Smooth muscle cell of the brain vasculature (primary cell): ENCODE results near the gene MAG.

Experiments
- DNase-seq: peaks from one replicate; pipeline ENCODE4 v3.0.0-alpha.2; 2012; ENCODE audit warnings: low read depth, low spot score

The MAG gene, protein sequence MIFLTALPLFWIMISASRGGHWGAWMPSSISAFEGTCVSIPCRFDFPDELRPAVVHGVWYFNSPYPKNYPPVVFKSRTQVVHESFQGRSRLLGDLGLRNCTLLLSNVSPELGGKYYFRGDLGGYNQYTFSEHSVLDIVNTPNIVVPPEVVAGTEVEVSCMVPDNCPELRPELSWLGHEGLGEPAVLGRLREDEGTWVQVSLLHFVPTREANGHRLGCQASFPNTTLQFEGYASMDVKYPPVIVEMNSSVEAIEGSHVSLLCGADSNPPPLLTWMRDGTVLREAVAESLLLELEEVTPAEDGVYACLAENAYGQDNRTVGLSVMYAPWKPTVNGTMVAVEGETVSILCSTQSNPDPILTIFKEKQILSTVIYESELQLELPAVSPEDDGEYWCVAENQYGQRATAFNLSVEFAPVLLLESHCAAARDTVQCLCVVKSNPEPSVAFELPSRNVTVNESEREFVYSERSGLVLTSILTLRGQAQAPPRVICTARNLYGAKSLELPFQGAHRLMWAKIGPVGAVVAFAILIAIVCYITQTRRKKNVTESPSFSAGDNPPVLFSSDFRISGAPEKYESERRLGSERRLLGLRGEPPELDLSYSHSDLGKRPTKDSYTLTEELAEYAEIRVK

DNA sequence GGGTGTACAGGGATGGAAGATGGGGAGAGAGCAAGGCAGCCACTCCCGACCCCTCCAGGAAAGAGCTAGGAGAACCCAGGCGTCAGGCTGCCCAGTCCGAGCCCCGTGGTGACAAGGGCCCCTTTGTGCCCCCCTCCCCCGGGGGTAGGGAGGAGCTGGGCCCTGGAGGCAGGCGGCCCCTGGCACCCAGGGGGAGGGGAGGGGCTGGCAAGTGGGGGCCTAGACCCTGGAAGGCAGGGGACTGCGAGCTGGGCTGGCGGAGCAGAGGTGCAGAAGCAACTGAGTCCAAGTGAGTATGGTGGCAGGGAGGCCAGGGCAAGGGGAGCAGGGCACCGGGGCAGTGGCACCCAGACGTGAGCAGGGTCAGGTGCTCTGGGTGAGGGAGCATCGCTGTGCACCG, at the start of gene MAG:
Gene MAG, plus strand, starts transcription at position 246 of the 400 bp plus-strand sequence. CDS start 3,248 bp downstream, outside the sequence.
- no peak for DNase-seq

DNA sequence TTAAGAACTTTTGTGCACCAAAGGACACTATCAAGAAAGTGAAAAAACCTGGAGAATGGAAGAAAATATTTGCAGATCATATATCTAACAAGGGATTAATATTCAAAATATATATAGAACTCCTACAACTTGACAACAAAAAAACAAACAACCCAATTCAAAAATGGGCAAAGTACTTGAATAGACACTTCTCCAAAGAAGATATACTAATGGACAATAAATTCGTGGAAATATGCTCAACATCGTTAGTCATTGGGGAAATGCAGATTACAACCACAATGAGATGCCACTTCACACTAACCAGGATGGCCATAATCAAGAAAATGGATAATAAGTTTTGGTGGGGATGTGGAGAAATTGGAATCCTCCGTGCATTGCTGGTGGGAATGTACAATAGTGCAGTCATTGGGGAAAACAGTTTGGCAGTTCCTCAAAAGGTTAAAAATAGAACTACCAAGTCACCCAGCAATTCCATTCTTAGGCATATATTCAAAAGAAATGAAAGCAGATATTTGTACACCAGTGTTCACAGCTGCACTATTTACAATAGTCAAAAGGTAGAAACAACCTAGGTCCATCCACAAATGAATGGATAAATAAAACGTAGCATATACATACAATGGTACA, 45.4 kb upstream of the MAG start:
- DNase-seq = no peak

DNA sequence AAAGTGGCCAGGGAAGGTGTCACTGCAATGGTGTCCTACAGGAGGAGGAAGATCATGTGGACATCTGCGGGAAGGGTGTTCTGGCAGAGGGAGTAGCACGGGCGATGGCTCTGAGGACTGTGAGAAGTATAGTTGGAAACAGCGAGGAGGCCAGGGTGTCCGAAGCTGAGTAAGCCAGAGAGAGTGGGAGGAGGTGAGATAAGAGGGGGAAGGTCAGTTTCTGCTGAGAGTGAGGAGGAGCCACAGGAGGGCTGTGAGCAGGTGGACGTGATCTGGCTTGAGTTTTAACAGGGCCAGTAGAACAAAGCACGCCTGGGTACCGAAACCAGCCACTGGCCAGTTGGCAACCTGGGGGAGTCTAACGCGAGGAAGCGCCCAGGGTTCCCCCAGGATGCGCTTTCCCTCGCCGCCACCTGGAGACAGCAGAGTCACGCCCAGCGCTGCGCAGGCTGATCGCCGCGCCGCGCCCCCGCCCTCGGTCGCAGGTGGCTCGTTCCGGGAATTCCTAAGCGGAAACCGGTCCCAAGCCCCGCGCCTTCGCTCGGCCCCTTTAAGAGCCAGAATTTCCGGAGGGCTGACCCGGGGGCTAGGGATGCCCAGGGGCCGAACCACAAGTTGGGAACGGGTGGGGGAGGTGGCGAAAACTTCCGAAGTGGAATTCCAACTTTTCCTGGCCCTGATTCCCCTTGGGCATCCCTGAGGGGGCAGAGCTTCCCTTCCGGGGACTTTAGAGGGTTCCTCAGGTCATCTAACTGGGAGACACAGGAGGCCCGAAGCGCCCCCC, 44.2 kb upstream of the MAG start:
- DNase-seq = no peak

DNA sequence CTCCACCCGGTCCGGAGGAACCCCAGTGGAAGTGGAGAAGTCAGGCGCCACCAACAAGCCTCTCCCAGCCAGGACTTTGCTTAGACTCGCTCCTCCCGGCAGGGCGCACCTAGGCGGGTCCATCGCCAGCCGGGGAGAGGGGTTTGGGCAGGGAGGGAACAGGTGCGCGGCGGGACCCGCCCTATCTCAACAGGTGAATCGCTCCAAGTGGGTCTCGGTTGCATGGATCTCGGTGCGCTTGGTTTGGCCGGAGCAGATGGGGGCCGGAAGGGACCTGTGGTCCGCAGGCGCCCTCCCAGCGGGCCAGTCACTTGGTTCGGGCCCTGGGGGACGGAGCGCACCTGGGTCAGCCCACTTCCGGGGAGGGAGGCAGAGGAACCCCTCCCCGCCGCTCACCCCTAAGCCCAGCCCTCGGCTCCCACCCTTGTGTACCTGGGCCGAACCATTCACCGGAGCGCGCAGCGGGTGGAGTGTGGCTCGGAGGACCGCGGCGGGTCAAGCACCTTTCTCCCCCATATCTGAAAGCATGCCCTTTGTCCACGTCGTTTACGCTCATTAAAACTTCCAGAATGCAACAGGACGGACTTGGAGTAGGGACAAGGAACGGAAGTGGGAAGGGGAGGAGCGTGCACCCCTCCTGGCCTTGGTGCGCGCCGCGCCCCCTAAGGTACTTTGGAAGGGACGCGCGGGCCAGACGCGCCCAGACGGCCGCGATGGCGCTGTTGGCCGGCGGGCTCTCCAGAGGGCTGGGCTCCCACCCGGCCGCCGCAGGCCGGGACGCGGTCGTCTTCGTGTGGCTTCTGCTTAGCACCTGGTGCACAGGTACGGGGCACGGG, 43.4 kb upstream of the MAG start, which contains the start of gene LSR:
Gene LSR, plus strand, starts transcription at position 693 of the 836 bp plus-strand sequence. Its CDS starts 21 bp downstream, at position 714.
- no peak for DNase-seq

DNA sequence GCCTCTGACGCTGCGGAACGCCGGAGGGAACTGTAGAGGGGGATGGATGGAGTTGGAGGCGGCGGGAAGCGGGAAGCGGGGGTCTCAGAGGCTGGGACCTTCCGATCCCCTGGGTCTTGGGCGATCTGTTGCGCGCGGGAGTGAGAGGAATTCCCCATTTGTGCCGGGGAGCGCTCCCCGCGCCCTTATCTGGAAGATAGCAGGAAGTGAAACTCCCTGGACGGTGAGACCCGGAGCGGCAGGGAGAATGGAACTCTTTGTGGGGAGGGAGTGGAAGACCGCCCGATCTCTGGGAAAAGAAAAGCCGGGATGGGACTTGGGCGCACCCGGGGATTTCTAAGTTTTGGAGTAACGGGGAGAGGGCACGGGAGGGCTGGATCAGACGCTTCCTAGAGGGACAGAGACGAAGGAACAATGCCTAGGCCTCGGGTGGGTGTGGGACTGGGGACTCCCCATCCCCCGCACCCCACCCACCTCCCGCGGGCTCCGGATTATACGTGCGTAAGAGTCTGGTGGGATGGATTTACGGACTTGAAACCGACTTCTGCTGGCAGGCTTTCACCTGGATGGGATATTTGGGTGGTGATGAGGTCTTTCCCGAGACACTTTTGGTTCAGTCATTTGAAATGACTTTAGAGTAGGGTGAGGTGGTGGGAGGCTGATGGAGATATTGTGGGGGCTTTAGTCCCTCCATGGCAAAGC, 42.7 kb upstream of the MAG start:
- DNase-seq = no peak

DNA sequence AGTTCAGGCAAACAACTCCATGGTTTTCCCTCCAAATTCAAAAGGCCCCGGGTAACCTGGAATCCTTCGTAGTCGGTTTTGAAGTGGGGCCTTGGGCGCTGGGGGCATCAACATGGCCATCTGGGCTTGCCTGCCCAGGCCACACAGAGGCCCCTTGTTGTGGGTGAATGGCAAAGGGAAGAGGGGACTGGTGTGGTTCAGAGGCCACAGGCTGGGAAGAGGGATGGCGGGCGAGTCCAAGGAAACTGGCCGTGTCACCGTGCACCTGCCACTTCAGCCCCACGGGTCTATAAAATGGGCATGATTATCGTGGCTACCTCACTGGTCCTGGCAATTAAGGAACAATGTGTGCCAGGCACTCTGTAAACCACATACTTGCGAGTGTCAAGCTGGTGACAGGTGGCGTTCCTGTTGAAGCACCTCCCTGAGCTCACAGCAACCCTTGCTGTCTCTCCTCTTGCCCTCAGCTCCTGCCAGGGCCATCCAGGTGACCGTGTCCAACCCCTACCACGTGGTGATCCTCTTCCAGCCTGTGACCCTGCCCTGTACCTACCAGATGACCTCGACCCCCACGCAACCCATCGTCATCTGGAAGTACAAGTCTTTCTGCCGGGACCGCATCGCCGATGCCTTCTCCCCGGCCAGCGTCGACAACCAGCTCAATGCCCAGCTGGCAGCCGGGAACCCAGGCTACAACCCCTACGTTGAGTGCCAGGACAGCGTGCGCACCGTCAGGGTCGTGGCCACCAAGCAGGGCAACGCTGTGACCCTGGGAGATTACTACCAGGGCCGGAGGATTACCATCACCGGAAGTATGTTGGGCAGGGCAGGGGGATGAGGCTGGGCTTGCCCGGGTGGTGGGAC, 41.9 kb upstream of the MAG start:
- no peak for DNase-seq

DNA sequence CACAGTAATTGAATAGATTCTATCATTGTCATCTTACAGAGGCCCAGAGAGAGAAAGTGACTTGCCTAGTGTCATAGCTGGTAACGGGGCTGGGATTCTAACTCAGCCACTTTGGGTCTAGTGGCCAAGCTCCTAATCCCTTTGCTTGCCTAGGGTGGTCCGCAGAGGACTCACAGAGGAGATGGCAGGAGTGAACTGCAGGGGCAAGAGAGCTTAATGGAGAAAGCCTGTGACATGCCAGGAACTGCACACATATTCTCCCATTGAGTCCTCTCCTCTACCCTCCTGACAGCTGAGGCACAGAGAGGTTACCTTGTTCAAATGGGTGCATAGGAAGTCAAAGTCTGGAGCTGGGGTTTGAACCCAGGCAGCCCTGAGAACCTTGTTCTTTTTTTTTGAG, 40.5 kb upstream of the MAG start:
- no peak for DNase-seq

DNA sequence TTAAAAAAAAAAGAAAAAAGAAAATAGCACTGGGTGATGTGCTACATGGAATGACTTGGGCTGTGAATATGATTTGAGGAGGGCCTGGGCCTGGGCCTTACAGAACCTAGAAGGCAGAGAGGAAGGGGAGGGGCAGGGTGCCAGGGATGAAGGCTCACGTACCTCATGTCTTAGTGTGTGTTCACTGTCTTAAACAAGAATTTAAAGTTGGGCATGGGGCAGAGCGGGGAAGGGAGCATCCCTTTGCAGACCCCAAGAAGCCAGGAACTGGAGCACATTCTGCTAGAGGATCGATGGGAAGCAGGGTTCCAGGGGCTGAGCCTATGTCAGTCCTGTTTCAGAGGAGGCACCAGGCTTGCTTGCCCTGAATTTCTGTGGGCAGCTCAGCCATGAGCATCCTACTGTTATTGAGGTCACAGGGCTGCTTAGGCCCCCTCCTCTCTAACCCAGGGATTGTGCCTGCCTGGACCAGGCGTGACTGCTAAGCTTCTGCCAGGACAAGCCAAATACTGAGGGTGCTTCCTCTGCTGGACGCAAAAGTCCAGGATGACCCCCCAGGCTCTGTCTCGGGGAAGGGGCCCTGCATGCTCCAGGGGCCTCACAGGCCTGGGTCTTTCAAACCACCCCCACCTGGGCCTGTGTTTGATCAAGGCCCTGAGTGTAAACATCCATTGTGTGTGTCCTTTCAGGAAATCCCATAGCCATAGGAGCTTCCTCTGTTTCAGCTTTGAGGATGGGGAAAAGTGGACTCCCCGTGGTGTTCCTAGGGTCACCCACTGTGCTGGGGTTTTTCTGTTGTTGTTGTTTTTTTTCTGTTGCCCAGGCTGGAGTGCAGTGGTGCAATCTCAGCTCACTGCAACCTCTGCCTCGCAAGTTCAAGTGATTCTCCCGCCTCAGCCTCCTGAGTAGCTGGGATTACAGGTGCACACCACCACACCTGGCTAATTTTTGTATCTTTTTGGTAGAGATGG, 38.4 kb upstream of the MAG start:
- peak; percentile 55 for DNase-seq

DNA sequence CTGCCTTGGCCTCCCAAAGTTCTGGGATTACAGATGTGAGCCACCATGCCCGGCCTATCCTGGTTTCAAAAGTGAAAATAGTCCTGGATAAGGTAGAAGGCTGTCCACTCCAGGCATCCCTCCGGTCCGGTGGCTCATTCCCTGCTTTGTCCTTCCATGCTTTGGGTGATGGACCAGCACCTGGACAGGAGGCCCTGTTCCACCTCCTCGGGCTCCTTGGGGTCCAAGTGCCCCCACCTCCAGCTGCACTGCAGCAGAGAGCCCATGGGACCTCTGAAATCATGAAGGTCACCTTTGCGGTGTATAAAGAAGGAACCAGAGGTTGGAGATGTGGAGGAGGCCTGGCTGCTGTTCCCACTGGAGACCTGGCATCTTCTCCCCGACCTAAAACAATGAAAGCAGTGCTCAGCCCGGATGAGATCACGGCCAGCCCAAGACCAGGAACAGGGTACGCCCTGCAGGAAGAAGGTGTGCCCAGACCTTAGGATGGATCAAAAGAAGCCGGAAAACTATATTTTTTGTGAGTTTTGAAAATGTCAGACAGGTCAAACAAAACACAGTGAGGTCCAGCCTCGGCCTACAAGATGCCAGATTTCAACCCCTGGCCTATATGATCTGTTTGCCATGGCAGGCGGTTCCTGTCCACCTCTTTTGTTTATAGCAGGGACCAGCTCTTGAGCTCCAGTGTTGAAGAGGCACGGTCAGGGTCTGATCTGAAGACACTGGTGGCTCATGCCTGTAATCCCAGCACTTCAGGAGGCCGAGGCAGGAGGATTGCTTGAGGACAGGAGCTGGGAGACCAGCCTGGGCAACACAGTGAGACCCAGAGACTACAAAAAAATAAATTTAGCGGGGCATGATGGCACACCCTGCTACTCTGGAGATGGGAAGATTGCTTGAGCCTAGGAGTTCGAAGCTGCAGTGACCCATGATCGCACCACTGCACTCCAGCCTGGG, 37.3 kb upstream of the MAG start:
- DNase-seq = no peak

DNA sequence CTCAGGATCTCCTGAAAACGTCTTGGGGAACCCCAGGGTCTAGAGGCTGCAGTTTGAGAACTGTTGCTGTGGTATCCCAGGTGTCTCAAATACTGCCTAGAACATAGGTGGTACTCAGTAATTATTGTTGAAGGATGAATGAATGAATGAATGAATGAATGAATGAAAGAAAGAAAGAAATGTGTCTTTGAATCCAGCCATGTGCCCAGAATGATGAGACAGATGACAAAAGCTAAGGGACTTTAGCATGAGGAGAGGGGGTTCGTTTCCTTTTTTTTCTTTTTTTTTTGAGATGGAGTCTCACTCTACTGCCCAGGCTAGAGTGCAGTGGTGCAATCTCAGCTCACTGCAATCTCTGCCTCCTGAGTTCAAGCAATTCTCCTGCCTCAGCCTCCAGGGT, 35.4 kb upstream of the MAG start:
- DNase-seq = no peak

DNA sequence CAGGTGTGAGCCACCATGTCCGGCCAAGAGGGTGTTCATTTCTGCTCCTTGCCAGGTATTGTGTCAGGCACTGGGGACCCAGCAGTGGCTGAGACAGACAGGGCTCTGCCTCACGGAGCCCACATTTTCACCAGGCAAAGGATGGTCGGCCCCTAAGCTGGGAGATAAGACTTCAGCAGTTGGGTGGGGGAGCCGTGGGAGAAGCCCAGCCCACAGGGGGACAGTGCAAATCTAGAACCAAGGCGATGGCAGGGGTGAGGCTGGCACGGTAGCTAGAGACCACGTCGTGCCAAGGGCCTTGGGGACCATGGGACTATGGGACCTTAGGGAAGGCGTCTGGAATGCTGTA, 34.9 kb upstream of the MAG start:
- DNase-seq = no peak

DNA sequence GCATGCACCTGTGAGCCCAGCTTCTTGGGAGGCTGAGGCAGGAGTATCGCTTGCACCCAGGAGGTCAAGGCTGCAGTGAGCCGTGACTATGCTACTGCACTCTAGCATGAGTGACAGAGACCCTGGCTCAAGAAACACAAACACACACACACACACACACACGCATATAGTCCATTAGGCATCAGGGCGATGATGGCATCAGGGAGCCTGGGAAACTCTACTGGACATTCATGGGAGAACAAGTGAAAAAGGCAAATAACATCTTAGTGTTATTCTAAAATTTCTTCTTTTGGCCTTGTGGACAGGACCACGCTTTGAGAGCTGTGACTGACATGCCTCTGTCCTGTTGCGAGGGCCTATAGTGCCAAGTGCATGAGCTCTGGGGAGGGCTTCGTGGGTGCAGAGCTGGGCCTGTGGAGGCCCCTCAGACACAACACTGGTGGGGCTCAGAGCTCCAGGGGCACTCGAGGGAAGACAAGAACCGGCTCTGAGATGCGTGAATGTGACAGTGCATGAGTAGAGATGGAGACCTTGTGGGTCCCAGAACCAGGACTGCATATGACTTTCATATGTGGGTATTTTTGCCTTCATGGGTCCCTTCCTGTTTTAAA, 31.2 kb upstream of the MAG start:
- DNase-seq = no peak

DNA sequence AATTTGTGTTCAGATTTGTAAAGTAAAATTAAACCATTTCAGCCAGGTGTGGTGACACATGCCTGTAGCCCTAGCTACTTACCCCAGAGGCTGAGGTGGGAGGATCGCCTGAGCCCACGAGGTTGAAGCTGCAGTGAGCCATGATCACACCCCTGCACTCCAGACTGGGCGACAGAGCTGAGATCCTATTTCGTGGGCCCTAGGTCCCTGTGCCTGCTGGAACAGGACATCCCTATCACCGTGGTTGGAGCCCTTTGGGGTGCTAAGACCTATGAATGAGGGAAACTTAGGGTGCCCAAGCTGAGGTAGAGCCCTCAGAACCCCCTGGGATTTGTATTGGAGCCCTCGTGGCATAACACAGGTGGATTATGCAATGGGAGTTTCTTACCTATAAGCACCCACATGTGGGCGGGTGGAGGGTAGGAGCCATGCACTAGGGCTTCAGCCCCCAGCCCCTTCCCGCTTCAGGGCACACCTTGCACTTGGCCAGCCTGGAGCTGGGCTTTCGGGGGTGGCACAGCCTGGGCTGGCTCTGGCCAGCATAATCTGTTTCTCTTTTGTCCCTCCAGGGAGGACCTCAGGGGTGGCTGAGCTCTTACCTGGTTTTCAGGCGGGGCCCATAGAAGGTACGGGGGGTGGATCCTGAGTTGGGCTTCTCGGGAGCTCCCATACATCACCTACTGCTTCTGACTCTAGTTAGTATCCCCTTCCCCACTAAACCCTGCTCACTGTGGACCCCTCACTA, 30.4 kb upstream of the MAG start:
- no peak for DNase-seq

DNA sequence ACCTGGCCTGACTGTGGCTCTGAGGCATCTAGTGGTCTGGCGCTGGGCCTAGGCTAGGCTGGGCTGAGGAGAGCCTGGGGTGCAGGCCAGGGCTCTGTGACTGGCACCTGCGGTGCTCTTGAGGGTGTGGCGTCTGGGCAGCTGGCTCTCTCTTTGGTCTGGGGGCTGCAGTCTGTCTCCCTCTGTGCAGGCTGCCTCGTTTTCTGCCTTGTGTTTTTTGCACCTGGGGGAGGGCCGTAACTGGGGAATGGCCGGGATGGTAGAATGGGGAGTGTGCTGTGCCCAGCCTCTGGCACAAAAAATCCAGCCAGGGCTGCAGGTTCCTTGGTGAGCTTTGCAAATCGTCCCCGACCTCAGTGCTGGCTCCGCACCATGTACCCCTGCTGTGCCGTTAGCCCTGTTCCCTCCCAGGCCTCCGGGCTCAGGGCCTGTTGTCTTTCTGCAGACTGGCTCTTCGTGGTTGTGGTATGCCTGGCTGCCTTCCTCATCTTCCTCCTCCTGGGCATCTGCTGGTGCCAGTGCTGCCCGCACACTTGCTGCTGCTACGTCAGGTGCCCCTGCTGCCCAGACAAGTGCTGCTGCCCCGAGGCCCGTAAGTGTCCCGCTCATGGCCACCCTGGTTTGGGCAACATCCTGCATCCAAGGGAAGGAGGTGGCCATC, 29.7 kb upstream of the MAG start:
- no peak for DNase-seq
